Peyer's patch (tissue), 4 donors: ENCODE data around the gene OPA1.

Experiments
- CTCF ChIP-seq, 6 experiments: fragments of 450-650 bp in 4 of 6; fragments of 200-600 bp in 2 of 6; sonication (generic) in 1 of 6; IDR thresholded peaks; one replicate each; pipeline ENCODE4 v1.5.1; 2017 to 2019; ENCODE audit warnings: antibody characterized with exemption in 6 of 6, mild to moderate bottlenecking in 3 of 6, moderate library complexity in 1 of 6
- POLR2A ChIP-seq, 2 donors: fragments of 450-650 bp; IDR thresholded peaks; one replicate each; pipeline ENCODE4 v1.5.1; 2017; ENCODE audit warnings: antibody characterized with exemption in 2 of 2, mild to moderate bottlenecking in 2 of 2, moderate library complexity in 2 of 2

GRCh38 chr3:193720169-193720568 is 127.2 kb downstream of the OPA1 start:
- no peak for TF ChIP-seq CTCF (IDR thresholded peaks at IDR 0.05)
- TF ChIP-seq POLR2A (IDR thresholded peaks at IDR 0.05) = no peak
